Hematopoietic multipotent progenitor cell (in vitro differentiated cells): ENCODE results near the gene ACO2. TPM values are rescaled to one million over a fixed set of nuclear protein-coding genes. Genes with fewer than 3 reads are reported as not detected.

Experiments
- DNase-seq, 3 donors: peaks; one replicate each; pipeline ENCODE4 v3.0.0-alpha.2; 2011 to 2015; ENCODE audit warnings: low read depth in 2 of 3, low spot score in 2 of 3
- total RNA-seq: library from RNA; depleted of rRNA; stranded (reverse); fragments of >200 nt; gene quantifications from one replicate; pipeline ENCODE4 v1.2.3, GENCODE V29; 2012

Gene ACO2
- total RNA-seq, 1 donor: 99.1 TPM

- DNase-seq: peak in 1 of 3 donors; percentile 28
These were observed 48.5 kb downstream of the ACO2 start for GRCh38 chr22:41517172-41518047.

GRCh38 chr22:41518048-41518347, 49.1 kb downstream of the ACO2 start:
- DNase-seq: no peak

GRCh38 chr22:41521126-41521525, 52.2 kb downstream of the ACO2 start:
- DNase-seq: no peak

GRCh38 chr22:41522813-41523212, 53.9 kb downstream of the ACO2 start:
- no peak for DNase-seq

- DNase-seq: no peak
These were observed 54.7 kb downstream of the ACO2 start for GRCh38 chr22:41523464-41524221.

GRCh38 chr22:41524251-41524661, 55.3 kb downstream of the ACO2 start:
- DNase-seq: no peak

GRCh38 chr22:41524809-41525449, 56.0 kb downstream of the ACO2 start:
- peak; percentile 30 to 89 (median 83) for DNase-seq

GRCh38 chr22:41525450-41526225, 56.7 kb downstream of the ACO2 start:
- no peak for DNase-seq

- DNase-seq: no peak
These were observed 57.4 kb downstream of the ACO2 start for GRCh38 chr22:41526226-41526829.

GRCh38 chr22:41526830-41527799, 58.2 kb downstream of the ACO2 start:
- peak; percentile 47 to 54 (median 48) for DNase-seq

- DNase-seq: no peak
These were observed 59.3 kb downstream of the ACO2 start for GRCh38 chr22:41528132-41528766.

GRCh38 chr22:41528938-41529561, 60.1 kb downstream of the ACO2 start:
- no peak for DNase-seq

GRCh38 chr22:41530890-41531714, 62.2 kb downstream of the ACO2 start:
- DNase-seq: no peak

GRCh38 chr22:41531715-41532477, 63.0 kb downstream of the ACO2 start:
- DNase-seq: no peak

- DNase-seq: peak; percentile 36 to 70 (median 54)
These were observed 64.2 kb downstream of the ACO2 start for GRCh38 chr22:41532908-41533825.

- DNase-seq: no peak
These were observed 65.3 kb downstream of the ACO2 start for GRCh38 chr22:41534219-41534618.
